ENCODE results near the gene NSL1.

Gene NSL1

GRCh38 chr1:212696721-212697331, 94.8 kb downstream of the NSL1 start:
- peak in 1 of 42 donors; percentile 2 for DNase-seq
- intact Hi-C loops (cut with DNase I) = no loop called here

GRCh38 chr1:212692774-212693644, 98.6 kb downstream of the NSL1 start:
- intact Hi-C loops (cut with DNase I) = no loop called here
- no peak for DNase-seq

- DNase-seq = no peak
- intact Hi-C loops (cut with DNase I) = no loop called here
These were observed 100.0 kb downstream of the NSL1 start for GRCh38 chr1:212691561-212692071.

- peak in 1 of 42 donors; percentile 20 for DNase-seq
- intact Hi-C loops (cut with DNase I) = no loop called here
These were observed 100.7 kb downstream of the NSL1 start for GRCh38 chr1:212690816-212691403.

- intact Hi-C loops (cut with DNase I) = no loop called here
- DNase-seq = peak in 1 of 42 donors; percentile 4
These were observed 101.6 kb downstream of the NSL1 start for GRCh38 chr1:212689758-212690529.

- intact Hi-C loops (cut with DNase I) = no loop called here
- DNase-seq = peak in 1 of 42 donors; percentile 9
These were observed 102.3 kb downstream of the NSL1 start for GRCh38 chr1:212689196-212689725.

GRCh38 chr1:212688341-212689047, 103.1 kb downstream of the NSL1 start:
- intact Hi-C loops (cut with DNase I) = no loop called here
- peak in 1 of 42 donors; percentile 33 for DNase-seq

- DNase-seq = no peak
- intact Hi-C loops (cut with DNase I) = no loop called here
These were observed 103.8 kb downstream of the NSL1 start for GRCh38 chr1:212687811-212688210.

- intact Hi-C loops (cut with DNase I) = no loop called here
- no peak for DNase-seq
These were observed 105.0 kb downstream of the NSL1 start for GRCh38 chr1:212686591-212686990.

- intact Hi-C loops (cut with DNase I) = no loop called here
- no peak for DNase-seq
These were observed 105.5 kb downstream of the NSL1 start for GRCh38 chr1:212686069-212686468.

- intact Hi-C loops (cut with DNase I) = no loop called here
- DNase-seq = no peak
These were observed 106.1 kb downstream of the NSL1 start for GRCh38 chr1:212685429-212685828.

- peak in 1 of 42 donors; percentile 35 for DNase-seq
- intact Hi-C loops (cut with DNase I) = no loop called here
These were observed 107.0 kb downstream of the NSL1 start for GRCh38 chr1:212684521-212685090.

- intact Hi-C loops (cut with DNase I) = no loop called here
- DNase-seq = peak in 1 of 42 donors; percentile 12
These were observed 107.5 kb downstream of the NSL1 start for GRCh38 chr1:212684076-212684475.

- DNase-seq = peak in 13 of 42 donors; percentile 10 to 56 (median 34)
- intact Hi-C loops (cut with DNase I) = no loop called here
These were observed 108.2 kb downstream of the NSL1 start for GRCh38 chr1:212683357-212683722.

GRCh38 chr1:212680680-212681389, 110.7 kb downstream of the NSL1 start:
- DNase-seq = no peak
- intact Hi-C loops (cut with DNase I) = no loop called here

- DNase-seq = no peak
- intact Hi-C loops (cut with DNase I) = no loop called here
These were observed 112.8 kb downstream of the NSL1 start for GRCh38 chr1:212678456-212679410.
